ENCODE measurements around the gene MX2.

- TF ChIP-seq, protein P1, sequence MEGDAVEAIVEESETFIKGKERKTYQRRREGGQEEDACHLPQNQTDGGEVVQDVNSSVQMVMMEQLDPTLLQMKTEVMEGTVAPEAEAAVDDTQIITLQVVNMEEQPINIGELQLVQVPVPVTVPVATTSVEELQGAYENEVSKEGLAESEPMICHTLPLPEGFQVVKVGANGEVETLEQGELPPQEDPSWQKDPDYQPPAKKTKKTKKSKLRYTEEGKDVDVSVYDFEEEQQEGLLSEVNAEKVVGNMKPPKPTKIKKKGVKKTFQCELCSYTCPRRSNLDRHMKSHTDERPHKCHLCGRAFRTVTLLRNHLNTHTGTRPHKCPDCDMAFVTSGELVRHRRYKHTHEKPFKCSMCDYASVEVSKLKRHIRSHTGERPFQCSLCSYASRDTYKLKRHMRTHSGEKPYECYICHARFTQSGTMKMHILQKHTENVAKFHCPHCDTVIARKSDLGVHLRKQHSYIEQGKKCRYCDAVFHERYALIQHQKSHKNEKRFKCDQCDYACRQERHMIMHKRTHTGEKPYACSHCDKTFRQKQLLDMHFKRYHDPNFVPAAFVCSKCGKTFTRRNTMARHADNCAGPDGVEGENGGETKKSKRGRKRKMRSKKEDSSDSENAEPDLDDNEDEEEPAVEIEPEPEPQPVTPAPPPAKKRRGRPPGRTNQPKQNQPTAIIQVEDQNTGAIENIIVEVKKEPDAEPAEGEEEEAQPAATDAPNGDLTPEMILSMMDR (IDR thresholded peaks at IDR 0.05; ENCODE audit: low read length): no peak
- no peak for TF ChIP-seq EZH2 (optimal IDR thresholded peaks at IDR 0.05; ENCODE audit: low read depth, low read length)
- no peak for TF ChIP-seq EZH2phosphoT487 (IDR thresholded peaks at IDR 0.05; ENCODE audit: low read length)
Observed at GRCh38 chr21:41399246-41399800, 37.5 kb downstream of the MX2 start.

Data from MM.1S (cell line).